ENCODE measurements around the gene NEK5.
"Not testable (repeated sequence)": the region's sequence is repeated elsewhere in the genome, so short reads cannot be mapped to it uniquely, and the experiment has no call there.

Gene NEK5

DNA sequence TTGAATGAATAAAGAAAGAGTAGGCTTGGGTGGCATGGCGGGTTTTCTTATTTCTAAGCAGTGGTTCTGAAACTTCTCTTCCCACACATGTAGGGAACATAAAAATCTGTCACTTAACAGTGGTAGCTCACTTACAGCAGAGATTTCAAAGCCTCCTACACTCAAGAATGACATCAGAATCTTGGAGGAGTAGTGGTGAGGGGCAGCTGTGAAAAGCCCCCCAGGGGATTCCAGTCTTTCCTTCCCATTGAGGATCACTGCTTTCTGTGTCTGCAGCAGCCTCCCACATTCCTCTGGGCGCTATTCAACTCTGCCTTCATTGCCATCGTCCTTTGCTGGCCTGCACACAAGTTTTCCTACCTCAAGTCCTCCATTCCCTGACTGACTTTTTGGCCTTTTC is 8.6 kb upstream of the NEK5 start:
- no peak for DNase-seq

DNA sequence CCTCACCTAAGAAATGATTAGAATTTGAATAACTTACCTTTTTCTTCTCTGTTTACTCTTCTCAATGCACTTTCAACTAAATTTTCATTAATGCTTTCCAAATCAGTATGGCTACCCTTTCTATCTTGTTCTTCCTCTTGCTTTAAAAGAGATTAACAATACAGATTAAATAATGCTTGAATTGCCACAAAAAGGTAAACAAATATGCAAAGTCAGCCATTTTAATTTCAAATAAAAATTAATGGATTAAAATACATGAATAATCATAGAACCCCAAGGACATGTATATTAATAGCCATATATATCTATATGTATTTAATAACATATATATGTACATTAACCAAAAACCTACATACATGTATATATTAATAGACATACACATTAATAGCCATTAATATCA is 7.9 kb upstream of the NEK5 start:
- DNase-seq = no peak

DNA sequence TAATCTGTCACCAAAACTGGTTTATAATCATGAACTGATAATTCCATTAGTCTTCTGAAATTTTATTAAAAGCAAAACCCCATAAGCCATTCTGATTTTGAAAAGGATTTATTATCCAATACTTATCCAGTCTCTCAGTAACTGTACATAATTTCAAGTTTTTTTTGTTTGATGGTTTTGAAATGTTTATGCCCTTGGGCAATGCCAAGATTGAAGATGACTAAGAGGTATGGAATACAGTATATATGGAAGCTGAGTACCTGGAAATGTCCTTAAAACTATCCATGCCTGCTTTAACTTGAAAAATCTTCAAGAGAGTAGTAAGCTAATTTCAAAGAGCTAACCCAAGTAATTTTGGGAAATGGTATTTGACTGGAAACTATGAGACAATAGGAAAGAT is 1.8 kb upstream of the NEK5 start:
- no peak for DNase-seq

DNA sequence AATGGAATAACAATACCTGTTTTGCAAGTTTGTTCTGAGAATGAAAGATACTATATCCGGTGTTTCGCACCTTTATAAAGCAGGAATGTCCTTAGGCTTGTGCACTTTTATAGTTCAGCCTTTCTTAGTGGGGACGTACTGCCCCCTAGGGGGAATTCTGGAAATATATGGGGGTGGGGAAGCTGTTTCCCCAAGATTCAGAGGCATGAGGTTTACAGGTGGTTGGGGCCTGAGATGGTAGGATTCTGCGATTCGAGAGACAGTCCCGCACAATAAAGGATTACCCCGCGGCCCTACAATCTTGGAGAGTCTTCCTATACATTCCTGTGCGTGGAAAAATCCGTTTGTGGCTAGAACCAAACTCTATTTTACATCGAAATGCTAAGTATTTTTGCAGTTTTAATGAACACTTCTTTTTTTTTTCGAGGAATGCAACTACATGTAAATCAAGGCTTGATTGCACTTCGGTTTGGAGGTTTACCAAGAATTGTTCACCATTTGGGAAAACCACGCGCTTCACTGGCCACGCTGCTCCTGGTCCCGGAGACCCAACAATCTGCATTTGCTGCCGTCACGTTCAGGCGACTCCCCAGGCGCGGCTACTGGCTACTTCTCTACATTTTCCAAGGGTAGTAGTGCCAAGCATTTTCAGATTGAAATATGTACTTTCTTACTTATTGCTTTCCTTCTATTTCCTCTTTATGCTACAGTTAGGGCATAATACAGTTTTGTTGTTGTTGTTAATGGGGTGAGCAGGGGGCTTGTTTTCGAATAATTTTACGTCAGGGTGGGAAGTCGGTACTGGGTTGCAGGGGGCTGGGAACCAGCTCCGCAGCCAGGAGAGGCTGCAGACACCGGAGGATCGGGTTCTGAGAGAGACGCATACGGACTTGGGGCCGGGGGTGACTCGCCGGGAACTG is 830 bp downstream of the NEK5 start:
- peak; percentile 56 for DNase-seq

DNA sequence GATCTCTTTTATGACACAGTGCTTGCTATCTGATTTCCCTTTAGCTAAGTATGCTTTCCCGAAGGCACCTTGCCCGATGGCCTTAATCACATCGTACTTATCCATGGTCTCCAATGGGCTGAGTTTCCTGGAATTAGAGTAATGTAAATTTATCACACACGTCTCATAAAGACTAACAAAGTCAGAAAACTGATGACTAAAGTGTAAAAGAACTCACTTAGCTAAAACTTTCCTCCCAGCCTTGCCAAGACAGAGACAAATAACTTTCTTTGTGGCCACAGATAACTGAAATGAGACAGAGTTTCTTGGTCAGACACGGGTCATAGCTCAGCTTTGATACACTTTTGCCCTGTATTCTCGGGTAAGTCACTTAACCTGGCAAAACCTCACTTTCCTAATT is 1.5 kb downstream of the NEK5 start:
- DNase-seq = no peak

DNA sequence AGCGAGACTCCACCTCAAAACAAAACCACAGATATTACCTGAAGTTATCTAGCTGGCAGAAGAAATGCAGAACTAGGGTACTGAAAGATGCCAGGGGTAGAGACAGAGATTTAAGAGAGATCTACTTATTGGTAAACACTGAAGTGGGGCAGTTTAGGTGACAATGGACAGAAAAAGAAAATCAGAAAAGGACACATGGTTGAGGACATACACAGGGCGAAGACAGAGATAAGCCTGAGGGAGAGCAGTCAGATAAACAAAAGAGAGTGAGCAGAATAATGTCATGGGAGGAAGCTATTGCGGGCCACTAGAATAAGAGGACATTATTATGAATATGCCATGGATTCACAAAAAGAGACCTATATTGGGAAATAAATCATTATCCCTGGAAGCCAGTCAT is 3.3 kb downstream of the NEK5 start:
- no peak for DNase-seq

DNA sequence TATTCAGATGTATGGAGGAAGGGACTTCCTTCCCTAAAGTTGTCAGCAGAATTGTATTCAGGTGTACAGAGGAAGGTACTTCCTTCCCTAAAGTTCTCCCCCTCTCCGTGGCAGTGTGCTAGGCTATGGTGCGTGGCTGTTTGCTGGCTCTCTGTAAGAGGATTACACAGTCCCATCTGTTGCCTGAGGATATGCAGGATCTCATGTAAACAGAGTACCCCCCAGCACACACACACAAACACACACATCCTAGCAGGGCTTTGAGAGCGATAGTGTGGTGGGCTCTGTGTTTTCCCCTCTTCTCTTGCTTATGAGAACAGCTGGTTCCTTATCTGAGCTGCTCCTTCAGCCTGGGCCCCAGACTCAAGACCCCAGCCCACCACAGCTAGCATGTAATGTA is 10.3 kb downstream of the NEK5 start:
- DNase-seq = no peak

DNA sequence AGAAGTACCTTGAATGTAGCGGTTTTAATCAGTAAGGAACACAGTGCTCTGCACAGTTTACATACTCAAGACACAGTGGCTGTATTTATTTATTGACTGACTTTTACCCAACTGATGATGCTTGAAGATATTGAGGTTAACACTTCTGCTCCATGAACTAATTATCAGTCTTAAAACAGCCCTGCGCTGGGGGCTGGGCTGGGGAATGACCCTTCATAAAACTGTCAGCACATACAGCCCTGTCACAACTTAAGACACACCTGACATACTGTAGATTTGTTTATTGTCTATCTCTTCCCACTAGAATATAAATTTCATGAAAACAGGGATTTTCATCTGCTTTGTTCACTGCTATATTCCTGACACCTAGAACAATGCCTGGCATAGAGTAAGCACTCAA is 10.8 kb downstream of the NEK5 start:
- DNase-seq = no peak

DNA sequence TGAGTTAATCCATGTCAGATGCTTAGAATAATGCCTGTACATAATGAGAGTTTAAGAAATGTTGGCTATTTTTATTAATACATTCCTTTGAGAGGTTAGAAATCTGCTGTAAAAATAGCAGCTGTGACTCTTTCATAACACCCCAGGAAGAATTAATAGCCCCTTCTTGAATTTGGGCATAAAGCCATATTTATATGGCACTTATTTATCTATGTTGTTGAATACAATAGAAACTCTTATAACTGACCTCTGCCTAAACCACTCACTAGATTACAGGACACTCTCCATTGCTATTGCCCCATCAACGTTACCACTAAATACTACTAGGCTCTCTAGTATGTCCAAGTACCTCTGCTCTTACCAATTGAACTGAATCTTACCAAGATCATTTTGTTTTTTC is 16.3 kb downstream of the NEK5 start:
- no peak for DNase-seq

DNA sequence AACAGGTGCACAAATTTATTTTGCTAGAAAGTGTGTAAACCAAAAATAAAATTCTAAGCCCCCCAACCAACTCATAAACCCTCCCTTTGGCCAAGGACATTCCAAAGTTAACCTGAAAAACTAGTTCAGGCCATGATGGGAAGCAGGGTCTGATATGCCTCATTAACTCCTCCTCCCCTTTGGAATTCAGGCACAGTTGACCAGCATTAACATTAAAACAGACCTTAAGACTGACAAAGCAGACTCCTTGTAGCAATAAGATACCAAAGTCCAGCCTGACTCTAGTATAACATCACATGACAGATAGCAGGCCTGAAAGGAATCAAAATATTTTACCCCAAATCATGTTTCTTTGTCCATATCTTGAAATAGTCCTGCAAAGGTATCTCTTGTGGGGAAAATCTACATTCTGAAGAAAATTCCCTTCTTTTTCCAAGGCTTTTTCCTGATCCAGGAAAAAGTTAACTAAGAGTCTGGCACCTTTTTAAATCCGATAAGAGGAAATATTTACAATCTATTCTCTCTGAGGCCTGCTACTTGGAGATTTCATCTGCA is 19.7 kb downstream of the NEK5 start:
- DNase-seq = no peak

DNA sequence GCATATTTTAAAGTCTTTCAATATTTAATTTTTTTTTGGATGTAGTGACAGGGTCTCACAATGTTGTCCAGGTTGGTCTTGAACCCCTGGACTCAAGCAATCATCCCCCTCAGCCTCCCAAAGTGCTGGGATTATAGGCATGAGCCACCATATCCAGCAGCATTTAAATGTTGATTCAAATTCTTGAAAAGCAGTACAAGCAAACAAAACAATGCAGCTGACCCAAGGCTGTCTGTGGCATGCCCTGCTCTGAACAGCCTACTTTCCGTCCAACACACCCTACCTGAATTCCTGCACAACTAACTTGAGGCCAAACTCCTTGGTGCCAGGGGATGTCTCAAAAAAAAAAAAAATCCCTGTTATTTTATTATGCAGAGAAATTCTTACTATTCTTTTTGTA is 23.0 kb downstream of the NEK5 start:
- DNase-seq = no peak

DNA sequence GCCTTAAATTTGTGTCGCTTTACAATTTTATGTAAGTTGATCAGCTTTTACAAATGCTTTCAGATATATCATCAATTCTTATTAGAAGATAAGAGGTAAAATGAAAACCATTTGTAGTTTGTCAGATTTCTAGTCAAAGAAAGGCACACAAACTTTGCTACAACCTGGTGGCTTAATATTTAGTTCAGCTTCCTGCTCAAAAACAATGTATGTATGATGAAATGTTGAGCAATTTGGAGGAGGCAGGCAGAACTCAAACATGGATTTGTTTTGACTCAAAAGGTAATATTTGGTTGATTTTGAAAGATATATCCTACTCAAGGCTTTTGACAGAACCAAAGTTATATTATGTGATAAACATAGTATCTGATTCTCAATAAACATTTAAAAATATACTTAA is 24.2 kb downstream of the NEK5 start:
- DNase-seq = no peak

DNA sequence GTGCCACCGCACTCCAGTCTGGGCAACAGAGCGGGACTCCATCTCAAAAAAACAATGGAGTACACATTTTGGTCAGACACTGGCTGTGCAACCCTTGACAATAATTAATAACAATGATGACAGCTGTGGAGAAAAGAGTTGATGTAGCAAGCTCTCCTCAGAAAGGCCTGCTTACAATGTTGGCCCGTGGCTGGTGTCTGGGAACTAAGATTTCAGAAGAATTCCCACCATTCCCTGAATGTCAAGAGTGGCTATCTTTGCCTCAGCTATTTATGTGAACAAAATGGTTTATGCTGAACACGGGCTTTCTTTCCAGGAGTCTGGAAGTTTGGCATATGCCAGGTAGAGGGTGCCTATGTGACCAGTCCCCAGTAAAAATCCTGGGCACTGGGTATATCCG is 25.5 kb downstream of the NEK5 start:
- no peak for DNase-seq

DNA sequence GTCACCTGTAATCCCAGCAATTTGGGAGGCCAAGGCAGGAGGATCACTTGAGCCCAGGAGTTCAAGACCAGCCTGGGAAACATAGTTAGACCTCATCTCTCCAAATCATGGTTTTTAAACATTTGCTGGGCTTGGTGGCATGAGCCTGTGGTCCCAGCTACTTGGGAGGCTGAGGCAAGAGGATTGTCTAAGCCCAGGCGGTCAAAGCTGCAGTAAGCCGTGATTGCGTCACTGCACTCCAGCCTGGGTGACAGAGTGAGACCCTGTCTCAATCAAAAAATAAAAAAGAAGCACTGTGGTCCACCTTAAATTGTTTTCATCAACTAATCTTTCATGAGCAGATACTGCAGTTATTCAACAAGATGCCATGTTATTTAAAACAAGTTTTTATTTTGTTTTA is 26.4 kb downstream of the NEK5 start:
- DNase-seq = not testable (repeated sequence)

DNA sequence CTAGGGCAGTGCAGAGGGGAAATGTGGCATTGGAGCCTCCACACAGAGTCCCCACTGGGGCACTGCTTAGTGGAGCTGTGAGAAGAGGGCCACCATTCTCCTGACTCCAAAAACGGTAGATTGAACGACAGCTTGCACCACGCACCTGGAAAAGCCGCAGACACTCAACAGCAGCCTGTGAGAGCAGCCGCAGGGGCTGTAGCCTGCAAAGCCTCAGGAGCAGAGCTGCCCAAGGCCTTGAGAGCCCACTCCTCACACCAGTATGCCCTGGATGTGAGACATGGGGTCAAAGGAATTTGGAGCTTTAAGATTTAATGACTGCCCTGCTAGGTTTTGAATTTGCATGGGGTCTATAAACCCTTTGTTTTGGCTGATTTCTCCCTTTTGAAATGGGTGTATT is 31.7 kb downstream of the NEK5 start:
- no peak for DNase-seq

DNA sequence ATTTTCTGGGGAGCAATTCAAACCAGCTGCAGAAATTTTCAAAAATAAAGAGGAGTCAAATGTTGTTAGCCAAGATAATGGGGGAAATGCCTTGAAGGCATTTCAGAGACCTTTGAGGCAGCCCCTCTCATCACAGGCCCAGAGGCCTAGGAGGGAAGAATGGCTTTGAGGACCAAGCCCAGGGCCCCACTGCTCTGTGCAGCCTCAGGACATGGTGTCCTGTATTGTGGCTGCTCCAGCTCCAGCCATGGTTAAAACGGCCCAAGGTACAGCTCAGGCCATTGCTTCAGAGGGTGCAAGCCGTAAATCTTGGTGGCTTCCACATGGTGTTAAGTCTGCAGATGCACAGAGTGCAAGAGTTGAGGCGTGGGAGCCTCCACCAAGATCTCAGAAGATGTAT is 32.1 kb downstream of the NEK5 start:
- no peak for DNase-seq

DNA sequence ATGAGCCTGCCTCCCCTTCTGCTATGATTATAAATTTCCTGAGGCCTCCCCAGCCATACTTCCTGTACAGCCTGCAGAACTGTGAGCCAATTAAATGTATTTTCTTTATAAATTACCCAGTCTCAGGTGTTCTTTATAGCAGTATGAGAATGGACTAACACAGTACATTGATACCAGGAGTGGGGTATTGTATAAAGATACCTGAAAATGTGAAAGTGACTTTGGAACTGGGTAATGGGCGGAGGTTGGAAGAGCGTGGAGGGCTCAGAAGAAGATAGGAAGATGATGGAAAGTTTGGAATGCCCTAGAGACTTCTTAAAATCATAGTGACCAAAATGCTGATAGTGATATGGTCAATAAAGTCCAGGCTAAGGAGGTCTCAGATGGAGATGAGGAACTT is 32.8 kb downstream of the NEK5 start:
- no peak for DNase-seq

DNA sequence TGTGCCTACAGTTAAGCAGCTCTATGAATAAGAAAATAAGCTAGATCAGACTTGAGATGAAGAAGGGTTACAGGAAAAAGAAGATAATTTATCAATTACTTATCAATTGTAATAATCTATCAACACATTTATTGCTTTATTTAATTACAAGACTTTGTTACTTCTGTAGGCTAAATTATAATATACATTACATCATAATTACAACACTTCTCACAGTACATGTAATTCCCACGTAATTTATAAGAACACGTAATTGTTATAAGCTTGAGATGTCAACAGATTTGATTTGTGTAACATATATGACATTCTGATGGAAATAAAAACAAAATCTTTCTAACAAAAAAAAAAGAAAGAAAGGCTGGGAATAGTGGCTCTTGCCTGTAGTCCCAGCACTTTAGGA is 36.8 kb downstream of the NEK5 start:
- DNase-seq = no peak

DNA sequence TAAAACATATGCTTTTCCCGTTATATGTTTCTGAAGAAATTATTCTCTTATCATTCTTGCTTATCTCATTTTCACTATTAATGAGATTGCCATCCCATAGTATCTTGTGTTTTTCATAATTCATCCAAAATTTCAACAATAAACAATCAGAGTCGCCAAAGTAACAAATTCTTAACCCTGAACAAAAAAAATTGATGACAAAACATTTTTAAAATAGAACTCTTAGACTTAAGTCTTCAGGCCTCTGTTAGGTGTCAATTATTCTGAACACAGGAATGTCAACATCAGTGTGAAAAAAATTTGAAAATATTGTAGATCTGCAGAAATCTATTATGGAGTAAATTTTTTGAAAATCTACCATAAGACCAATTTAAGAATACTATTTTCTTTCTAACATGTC is 37.4 kb downstream of the NEK5 start:
- DNase-seq = no peak

DNA sequence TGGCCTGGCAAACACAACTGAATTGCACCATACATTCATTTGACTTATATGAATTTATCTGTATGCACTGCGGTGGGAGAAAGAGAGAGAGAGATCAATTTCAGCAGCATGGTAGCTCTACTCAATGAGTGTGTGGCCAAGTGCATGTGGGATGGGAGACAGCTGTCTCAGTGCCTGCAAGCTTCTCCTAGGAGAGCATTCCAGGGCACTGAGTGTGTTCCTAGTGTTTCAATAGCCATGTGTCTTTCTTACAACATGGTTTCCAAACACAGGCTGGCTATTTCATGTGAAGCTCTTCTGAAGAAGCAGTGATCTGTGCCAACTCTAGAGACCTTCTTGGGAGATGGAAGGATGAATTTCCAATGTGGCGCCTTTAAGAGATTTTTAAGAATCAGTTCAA is 43.5 kb downstream of the NEK5 start:
- no peak for DNase-seq

DNA sequence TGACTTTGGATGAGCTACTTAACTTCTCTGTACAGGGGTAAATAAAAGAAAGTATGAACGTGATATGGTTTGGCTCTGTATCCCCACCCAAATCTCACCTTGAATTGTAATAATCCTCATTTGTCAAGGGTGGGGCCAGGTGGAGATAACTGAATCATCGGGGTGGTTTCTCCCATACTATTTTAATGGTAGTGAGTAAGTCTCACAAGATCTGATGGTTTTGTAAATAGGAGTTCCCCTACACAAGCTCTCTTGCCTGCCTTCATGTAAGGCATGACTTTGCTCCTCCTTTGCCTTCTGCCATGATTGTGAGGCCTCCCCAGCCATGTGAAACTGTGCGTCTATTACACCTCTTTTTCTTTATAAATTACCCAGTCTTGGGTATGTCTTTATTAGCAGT is 43.9 kb downstream of the NEK5 start:
- DNase-seq = not testable (repeated sequence)

DNA sequence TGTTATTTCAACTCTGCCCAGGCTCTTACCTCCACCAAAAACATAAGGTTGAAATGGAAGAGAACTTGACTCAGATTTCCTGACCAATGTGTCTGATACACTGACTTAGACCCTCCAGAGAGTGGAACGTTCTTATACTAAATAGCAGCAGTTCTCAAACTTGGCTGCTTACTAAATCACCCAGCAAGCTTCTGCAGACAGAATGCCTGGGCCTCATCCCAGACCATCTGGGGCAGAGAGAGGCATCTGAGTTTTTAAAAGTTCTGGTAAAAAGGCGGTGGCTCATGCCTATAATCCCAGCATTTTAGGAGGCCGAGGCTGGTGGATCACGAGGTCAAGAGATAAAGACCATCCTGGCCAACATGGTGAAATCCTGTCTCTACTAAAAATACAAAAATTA is 46.3 kb downstream of the NEK5 start:
- DNase-seq = no peak

DNA sequence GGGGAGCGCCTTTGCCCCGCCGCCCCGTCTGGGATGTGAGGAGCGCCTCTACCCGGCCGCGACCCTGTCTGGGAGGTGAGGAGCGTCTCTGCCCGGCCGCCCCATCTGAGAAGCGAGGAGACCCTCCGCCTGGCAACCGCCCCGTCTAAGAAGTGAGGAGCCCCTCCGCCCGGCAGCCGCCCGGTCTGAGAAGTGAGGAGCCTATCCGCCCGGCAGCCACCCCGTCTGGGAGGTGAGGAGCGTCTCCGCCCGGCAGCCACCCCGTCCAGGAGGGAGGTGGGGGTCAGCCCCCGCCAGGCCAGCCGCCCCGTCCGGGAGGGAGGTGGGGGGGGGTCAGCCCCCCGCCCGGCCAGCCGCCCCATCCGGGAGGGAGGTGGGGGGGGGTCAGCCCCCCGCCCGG is 49.0 kb downstream of the NEK5 start:
- DNase-seq = not testable (repeated sequence)

DNA sequence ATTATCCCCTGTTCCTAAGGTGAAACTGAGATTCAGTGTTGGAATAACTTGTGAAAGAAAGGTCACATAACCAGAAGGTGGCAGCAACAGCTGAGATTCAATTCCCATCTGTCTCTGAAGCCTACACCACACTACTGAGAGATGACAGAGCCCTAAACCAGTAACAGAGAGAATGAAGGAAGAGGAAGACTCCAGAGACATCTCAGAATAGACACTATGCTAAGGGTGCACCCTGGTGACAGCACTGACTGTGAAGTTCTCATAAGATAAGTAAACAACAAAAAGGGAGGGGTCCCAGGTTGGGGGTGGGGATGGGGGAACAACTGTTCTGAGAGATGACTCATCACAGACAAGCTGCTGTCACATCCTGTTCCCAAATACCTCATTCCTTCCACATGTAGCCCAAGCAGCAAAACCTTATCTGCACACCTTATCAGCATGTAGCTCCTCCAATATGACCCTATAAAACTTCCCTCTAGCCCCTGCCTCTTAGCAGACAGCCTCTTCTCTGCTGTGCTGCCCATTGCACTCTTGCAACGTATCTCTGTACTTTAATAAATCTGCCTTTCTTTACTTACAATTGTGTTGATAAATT is 57.8 kb downstream of the NEK5 start:
- no peak for DNase-seq

DNA sequence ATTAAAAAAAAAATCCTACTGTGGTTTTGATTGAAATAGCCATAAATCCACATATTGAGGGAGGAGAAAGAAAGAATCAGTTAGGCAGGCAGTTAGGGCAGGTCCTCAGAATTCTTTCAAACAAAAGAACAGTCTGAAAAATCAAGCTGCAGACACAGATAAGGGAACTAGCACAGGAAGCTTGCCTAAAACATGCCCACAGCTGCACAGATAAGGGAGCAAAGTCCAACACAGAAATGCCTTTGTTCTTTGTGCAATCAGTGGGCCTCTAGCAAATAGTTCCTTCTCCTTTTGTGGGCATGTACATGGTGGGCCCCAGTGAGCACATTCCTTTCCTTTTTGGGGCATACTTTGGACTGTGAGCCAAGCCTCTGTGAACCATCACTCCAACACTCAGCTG is 61.6 kb downstream of the NEK5 start:
- no peak for DNase-seq
